T-helper 9 cell (primary cell): ENCODE data around the gene REV1.
"Not testable (repeated sequence)": the region's sequence is repeated elsewhere in the genome, so short reads cannot be mapped to it uniquely, and the experiment has no call there.

ENCODE experiments used
- DNase-seq: peaks from one replicate; pipeline ENCODE4 v3.0.0-alpha.2; 2020
- total RNA-seq, 2 donors: gene quantifications; one replicate each; lab custom pipeline; 2026; lab: John Stamatoyannopoulos, UW

Gene REV1
- 59.9 to 82.0 reads per million in 2 donors for total RNA-seq

GRCh38 chr2:99489761-99490622 lies at the start of gene REV1:
Gene REV1 (minus strand): TSS chr2:99490017. CDS start chr2:99464975, 25,042 bp downstream.
- DNase-seq, result peak; percentile 87

- no peak for DNase-seq
These were observed 48.2 kb upstream of the REV1 start for GRCh38 chr2:99537910-99538485.

GRCh38 chr2:99524056-99524455 lies 34.2 kb upstream of the REV1 start:
- no peak for DNase-seq

- DNase-seq, result no peak
These were observed 32.3 kb upstream of the REV1 start for GRCh38 chr2:99522157-99522556.

GRCh38 chr2:99520813-99521212 lies 31.0 kb upstream of the REV1 start:
- DNase-seq, result no peak

- DNase-seq, result no peak
These were observed 30.4 kb upstream of the REV1 start for GRCh38 chr2:99520195-99520594.

GRCh38 chr2:99514357-99514756 lies 24.5 kb upstream of the REV1 start:
- no peak for DNase-seq

- no peak for DNase-seq
These were observed 22.4 kb upstream of the REV1 start for GRCh38 chr2:99512181-99512591.

GRCh38 chr2:99509387-99509786 lies 19.6 kb upstream of the REV1 start:
- no peak for DNase-seq

- no peak for DNase-seq
These were observed 18.4 kb upstream of the REV1 start for GRCh38 chr2:99507937-99508818.

- no peak for DNase-seq
These were observed 15.2 kb upstream of the REV1 start for GRCh38 chr2:99504844-99505584.

- not testable (repeated sequence) for DNase-seq
These were observed 14.0 kb upstream of the REV1 start for GRCh38 chr2:99503662-99504416.

- no peak for DNase-seq
These were observed 6.2 kb upstream of the REV1 start for GRCh38 chr2:99496021-99496420.

GRCh38 chr2:99495115-99495860 lies 5.5 kb upstream of the REV1 start:
- no peak for DNase-seq

GRCh38 chr2:99492721-99493120 lies 2.9 kb upstream of the REV1 start:
- DNase-seq, result no peak

- no peak for DNase-seq
These were observed 1.0 kb upstream of the REV1 start for GRCh38 chr2:99490623-99491461.

- DNase-seq, result peak; percentile 51
These were observed 605 bp downstream of the REV1 start for GRCh38 chr2:99489063-99489760.

GRCh38 chr2:99488539-99489062 lies 1.2 kb downstream of the REV1 start:
- DNase-seq, result no peak

GRCh38 chr2:99487906-99488305 lies 1.9 kb downstream of the REV1 start:
- DNase-seq, result no peak
